Skeletal muscle cell (primary cell): ENCODE data around the gene PIK3CD.

Source experiments
- DNase-seq: peaks from one replicate; pipeline ENCODE4 v3.0.0-alpha.2; 2010; ENCODE audit warnings: low read depth
- H3K4me3 ChIP-seq: 2 replicates; pipeline ENCODE4 v1.5.1; 2011; ENCODE audit warnings: low read depth, mild to moderate bottlenecking, control low read depth, low read length, moderate library complexity

PIK3CD gene

DNA sequence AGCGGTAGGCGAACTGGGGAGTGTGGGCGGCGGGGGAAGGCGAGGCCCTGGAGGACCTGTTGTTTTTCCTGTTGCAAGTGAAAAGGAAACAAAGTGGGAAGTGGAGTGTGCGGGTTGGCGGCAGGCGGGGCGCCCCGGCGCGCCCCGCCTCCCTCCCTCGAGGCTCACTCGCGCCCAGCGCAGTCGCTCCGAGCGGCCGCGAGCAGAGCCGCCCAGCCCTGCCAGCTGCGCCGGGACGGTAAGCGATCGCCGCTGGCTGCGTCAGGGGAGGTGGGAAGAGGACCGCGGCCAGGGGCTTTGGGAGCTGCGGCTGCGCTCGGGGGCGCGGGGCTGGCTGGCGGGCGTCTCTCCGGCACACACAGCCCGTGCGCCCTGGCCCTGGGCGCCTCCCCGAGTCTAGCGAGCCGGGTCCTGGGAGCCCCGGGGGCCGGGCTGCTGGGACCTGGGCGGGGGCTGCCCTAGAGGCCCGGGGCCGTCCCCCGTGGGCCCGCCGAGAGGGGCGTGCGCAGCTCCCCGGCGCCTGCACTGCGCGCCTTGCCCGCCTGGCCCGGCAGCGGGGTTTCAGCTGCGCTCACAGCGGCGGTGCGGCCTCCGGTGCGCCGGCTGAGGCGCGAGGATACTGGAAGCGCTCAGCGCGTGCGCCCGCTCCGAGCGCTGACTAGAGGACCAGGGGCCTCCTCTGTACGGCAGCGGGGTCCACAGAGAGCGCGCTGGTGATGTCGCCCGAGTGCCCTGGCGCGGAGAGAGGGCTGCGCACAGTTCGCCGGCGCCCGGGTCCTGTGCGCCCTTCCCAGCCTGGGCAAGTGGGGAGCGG, at the start of gene PIK3CD:
Gene PIK3CD, plus strand, starts transcription at position 167 of the 814 bp plus-strand sequence. CDS start 58,725 bp downstream, outside the sequence.
- peak within 1 kb of the TSS; percentile 52 for H3K4me3 ChIP-seq
- no peak for DNase-seq

GRCh38 chr1:9601942-9602793, 49.4 kb upstream of the PIK3CD start:
- no peak for DNase-seq
- no peak overlapping the region for H3K4me3 ChIP-seq

DNA sequence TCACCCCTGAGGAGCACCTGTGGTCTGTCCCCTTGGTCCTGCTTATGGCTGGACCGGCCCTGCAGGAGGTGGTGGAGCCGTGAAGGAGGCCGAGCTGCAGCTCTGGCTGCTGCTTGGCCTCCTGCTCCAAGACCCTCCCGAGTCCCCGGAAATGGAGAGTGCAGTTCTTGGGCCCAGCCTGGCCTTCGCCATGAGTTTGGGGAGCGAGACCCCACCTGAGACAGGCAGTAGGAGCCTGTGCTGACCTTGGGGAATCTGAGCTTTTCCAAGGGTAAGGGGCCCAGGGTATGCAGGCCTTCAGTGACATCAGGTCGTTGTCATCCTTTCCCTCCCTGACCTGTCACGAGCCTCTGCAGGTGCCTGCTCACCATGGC, 48.8 kb upstream of the PIK3CD start:
- H3K4me3 ChIP-seq, result no peak overlapping the region
- DNase-seq, result no peak

- no peak overlapping the region for H3K4me3 ChIP-seq
- no peak for DNase-seq
Observed at GRCh38 chr1:9603307-9603706, 48.2 kb upstream of the PIK3CD start.

DNA sequence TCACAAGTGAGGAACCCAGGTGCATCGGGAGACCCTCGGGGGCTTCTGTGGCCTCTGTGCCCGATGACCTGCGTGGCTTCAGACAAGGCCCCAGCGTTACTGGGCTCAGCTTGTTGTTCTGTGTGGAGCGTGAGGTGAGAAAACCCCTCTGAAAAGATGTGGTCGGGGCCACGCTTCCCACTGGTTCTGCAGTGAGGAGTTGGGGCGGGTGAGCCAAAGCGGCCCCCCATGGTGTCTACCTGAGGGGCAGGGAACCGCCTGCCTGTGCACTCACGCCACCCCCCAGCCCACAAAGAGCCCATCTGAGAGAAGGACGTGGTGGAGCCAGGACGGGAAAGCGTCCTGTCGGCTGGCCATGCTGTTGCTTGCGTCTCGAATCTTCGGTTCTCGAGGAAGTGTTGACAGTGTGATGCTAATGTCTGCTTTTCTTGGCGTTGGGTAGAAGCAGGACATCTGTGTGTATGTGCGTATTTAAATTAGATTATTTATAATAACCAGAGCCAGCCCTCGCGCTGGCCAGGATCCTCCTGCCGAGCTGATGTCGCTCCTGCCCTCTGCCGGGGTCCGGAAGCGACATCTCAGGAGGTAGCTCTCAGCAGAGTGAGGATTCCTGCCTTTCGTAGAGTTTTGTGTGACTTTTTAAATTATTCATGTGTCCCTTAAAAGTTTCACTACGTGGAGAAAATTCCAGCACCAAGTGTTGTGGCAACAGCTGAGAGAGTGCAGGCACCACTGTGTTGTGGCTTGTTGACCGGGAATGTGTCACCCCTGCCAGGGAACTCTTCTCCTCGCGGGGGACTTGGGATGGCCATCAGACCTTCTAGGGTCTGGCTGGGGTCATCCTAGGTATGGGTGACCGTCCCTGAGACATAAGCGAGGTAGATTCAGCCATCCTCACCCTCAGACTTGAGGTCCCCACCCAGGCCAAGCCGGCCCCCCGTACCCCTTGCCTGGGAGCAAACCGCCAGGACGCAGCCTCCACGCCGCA, 47.5 kb upstream of the PIK3CD start:
- no peak for DNase-seq
- no peak overlapping the region for H3K4me3 ChIP-seq

DNA sequence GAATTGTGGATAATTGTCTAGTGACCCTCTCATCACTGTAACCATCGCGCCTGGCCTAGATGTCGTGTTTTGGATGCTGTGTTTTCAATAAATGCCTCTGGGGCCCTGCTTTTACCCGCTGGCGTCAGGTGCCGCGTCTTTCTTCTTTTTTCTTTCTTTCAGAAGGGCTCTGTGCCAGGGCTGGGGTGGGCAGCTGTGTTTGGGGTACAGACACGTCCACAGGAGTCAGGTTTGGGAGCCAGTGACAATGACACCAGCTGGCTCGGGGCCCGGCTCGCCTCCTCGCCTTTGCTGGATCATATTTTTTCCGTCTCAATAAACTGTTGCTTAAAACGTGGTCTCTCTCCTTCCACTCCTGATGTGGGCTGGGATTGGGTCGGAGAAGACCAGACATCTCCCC, 46.7 kb upstream of the PIK3CD start:
- H3K4me3 ChIP-seq, result no peak overlapping the region
- no peak for DNase-seq

DNA sequence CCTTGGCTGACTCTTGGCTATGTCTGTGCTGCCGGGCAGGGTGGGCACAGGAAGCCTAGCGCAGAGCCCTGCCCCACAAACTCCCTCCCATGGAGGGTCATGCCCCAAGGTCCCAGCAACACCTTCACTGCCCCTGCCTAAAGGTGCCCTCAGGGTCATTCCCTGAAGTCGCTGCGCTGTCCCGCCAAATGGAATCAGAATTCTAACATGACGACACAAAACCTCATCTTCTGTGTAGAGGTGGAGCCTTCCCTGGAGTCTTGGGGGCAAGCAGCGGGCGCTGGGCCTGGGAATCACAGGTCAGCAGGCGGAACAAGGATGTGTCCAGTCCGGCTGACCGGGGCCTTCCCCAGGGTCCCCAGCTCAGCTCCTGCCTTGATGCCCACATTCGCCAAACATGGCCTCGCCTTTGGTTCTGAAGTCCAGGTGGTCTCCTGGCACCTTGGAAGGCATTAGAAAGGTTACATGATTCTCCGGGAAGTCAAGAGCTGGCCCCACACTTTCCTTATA, 45.5 kb upstream of the PIK3CD start:
- DNase-seq, result no peak
- H3K4me3 ChIP-seq, result no peak overlapping the region

DNA sequence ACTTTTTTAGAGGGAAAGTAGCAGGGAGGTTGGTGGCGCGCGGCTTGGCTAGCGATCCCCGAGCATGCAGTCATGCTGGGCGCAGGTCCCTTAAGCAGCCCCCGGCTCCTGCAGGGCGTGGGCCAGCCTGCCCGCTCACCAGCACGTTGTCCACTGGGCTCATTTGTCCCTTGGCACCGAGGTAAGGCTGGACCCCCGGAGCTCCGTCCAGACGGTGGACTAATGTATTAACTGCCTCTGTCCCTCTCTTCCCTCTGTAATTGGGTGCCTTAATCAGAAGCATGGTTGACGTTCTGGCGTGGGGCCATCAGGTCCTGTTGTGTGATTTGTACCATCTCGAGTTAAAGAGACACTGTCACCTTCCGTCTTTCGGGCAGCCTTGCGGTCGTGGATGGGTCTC, 45.1 kb upstream of the PIK3CD start:
- no peak for DNase-seq
- H3K4me3 ChIP-seq, result no peak overlapping the region

- H3K4me3 ChIP-seq, result no peak overlapping the region
- no peak for DNase-seq
Observed at GRCh38 chr1:9606948-9607347, 44.6 kb upstream of the PIK3CD start.

GRCh38 chr1:9607352-9607751, 44.2 kb upstream of the PIK3CD start:
- no peak for DNase-seq

DNA sequence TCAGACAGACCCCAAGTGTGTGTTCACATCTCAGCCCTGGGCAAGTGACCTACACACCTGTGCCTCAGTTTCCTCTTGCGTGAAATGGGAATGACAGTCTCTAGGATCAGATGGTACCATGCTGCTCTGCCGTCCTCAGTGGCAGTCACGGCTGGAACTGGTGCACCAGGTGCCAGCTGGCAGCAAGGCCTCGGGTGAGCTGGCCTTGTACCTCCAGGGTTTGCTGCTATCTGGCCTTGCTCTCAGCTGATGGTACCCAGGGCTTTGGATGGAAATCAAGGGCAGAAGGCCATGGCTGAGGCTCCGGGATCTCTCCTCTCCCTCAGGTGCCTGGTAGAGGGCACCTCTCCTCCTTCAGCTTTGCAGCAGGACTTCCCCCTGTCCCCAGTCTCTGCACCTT, 41.5 kb upstream of the PIK3CD start:
- DNase-seq, result no peak

More at GRCh38 chr1:9607352-9607751, 44.2 kb upstream of the PIK3CD start:
- no peak overlapping the region for H3K4me3 ChIP-seq

DNA sequence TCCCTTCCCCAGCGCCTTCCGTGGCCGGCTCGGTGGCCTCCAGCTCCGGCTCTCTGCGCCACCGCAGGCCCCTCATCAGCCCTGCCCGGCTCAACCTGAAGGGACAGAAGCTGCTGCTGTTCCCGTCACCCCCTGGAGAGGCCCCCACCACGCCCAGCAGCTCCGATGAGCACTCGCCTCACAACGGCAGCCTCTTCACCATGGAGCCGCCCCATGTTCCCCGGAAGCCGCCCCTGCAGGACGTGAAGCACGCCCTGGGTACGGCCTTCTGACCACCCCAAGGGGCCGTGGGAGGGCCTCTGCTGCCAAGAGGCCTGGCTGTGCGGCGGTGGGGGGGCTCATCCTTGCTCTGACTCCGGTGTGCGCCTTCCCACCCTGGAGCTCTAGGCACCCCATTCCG, 41.0 kb upstream of the PIK3CD start:
- DNase-seq, result no peak

More for the DNA sequence above, 41.5 kb upstream of the PIK3CD start:
- H3K4me3 ChIP-seq, result no peak overlapping the region

GRCh38 chr1:9611716-9612115, 39.8 kb upstream of the PIK3CD start:
- no peak for DNase-seq
- H3K4me3 ChIP-seq, result no peak overlapping the region

More for the DNA sequence above, 41.0 kb upstream of the PIK3CD start:
- H3K4me3 ChIP-seq, result no peak overlapping the region

DNA sequence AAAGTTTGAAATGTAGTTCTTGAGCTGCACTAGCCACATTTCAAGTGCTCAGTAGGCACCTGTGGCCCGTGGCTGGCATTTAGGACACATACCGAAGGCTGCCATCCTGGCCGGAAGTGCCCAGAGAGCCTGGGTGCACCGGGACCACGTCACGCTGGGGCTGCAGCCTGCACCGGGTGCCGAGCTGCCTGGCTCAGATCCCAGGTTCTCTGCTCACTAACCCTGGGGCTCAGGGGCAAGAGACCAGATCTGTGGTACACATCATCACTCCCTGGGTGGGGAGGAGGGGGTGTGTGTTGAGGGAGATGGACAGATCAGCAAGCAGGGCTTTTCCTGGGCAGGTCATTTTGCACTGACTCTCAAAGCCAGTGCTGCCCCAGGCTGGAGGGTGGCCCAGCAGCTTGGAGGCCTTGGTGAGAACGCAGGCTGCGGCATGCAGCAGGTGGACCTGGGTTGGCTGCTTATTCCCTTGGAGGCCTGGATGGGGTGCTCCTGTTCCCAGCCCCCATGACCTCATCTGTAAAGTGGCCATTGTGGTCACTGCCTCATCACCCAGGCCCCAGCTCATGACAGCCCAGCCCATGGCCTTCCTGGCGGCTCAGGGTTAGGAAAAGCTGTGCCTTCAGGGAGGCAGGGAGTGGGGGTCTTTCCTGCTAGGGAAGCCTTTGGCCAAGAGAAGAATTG, 39.2 kb upstream of the PIK3CD start:
- no peak for DNase-seq
- no peak overlapping the region for H3K4me3 ChIP-seq

GRCh38 chr1:9612871-9613624, 38.5 kb upstream of the PIK3CD start:
- no peak for DNase-seq
- no peak overlapping the region for H3K4me3 ChIP-seq

DNA sequence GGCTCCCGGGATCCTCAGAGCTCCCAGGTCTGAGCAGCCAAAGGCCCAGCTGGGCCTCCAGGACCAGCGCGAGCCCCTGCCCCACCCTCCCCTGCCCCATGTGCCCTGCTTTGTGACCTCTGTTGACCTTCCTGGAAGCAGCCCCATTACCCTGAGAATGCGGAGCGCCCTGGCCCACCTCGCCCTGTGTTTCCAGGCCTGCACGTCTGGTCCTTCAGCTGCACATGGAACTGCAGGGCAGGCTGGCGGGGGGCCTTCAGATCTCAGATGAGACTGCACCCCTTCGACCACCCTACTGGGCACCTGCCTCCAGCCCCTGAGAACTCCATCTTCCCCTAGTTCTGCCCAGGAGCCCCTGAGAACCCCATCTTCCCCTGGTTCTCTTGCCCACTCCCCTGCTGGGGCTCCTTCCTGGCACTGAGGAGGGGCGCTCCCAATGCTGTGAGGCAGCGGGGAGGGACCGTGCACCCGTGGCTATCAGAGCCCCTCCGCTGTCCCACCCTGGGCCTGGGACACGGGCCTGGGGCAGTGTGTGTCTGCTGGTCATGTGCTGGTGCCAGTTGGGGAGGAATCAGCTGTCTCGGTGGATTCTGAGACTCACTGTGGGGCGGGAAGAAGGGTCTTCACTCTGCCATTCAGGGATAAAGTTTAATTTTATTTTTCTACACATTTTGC, 37.8 kb upstream of the PIK3CD start:
- DNase-seq, result no peak
- H3K4me3 ChIP-seq, result no peak overlapping the region

DNA sequence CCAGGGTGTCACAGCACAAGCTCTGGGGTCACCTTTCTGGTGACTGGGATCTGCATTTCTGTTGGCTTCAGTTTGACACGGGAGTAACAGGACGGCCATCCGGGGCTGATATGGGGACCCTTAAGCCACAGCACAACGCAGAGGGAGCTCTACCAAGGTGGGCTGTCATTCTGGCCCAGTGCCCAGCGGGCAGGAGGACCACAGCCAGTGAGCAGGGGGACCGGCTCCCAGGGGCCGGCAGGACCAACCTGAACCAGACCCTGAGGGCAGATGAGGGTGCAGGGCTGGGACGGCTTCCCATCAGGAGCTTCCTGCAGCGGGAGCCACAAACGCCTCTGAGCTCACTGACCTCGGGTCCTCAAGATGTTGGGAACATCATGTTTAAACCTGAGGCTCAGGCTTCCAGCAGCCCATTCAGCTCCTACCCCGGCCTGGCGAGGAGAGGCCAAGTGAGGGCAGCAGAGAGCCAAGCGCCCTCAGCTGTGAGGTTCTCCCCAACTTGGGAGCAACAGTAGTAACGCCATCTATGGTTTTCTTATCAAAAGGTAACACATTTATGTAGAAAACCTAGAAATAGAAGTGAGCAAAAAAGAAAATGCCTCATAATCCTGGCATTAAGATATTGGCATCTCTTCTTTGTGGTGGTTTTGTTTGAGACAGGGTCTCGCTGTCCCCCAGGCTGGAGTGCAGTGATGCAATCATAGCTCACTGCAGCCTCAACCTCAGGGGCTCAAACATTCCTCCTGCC, 36.0 kb upstream of the PIK3CD start:
- DNase-seq, result no peak
- H3K4me3 ChIP-seq, result no peak overlapping the region
